H1 (cell line): ENCODE measurements around the gene HS6ST3. TPM values are rescaled to one million over a fixed set of nuclear protein-coding genes. Genes with fewer than 3 reads are reported as not detected.
A peak's percentile ranks its signal among the peaks of the same experiment; 100 is the strongest.

Experiments
- CTCF ChIA-PET: fragments of 300-600 bp; sonication (Branson Sonifier 250); formaldehyde crosslinking; loops from one replicate; lab custom pipeline; 2021; ENCODE audit not compliant: partially characterized antibody; lab: Charles Lee
- POLR2A ChIA-PET: fragments of 300-600 bp; sonication (Branson Sonifier 250); formaldehyde crosslinking; loops from one replicate; lab custom pipeline; 2021; ENCODE audit warnings: inconsistent platforms; ENCODE audit not compliant: partially characterized antibody; lab: Charles Lee
- DNase-seq, 2 experiments: peaks; one replicate each; pipeline versions ENCODE4 v3.0.0 to v3.0.0-alpha.2; 2010 to 2022; ENCODE audit warnings: low spot score in 2 of 2, low read depth in 1 of 2, mixed read lengths in 1 of 2
- FAIRE-seq: peaks from 2 replicates; lab custom pipeline; 2011; peaks lifted over from hg19 to GRCh38; lab: Jason Lieb, UNC
- H2AFZ ChIP-seq: 2 replicates; pipeline ENCODE4 v1.8.1; 2012; ENCODE audit warnings: low read length, inconsistent platforms
- H2AK5ac ChIP-seq: 2 replicates; pipeline ENCODE4 v1.6.1; 2013; ENCODE audit warnings: low read depth, low read length
- H2BK120ac ChIP-seq: replicated peaks from 2 replicates; pipeline ENCODE3; 2013; ENCODE audit warnings: low read depth, low read length, inconsistent platforms
- H2BK12ac ChIP-seq: 2 replicates; pipeline ENCODE4 v1.6.1; 2013; ENCODE audit warnings: low read depth, low read length
- H2BK15ac ChIP-seq: 2 replicates; pipeline ENCODE4 v1.6.1; 2013; ENCODE audit warnings: low read length
- H2BK20ac ChIP-seq: 2 replicates; pipeline ENCODE4 v1.6.1; 2013; ENCODE audit warnings: low read length
- H2BK5ac ChIP-seq: 2 replicates; pipeline ENCODE4 v1.6.1; 2013; ENCODE audit warnings: low read depth, low read length
- H3K14ac ChIP-seq: 2 replicates; pipeline ENCODE4 v1.6.1; 2013; ENCODE audit warnings: inconsistent platforms; ENCODE audit not compliant: insufficient read length
- H3K18ac ChIP-seq: 2 replicates; pipeline ENCODE4 v1.6.1; 2013; ENCODE audit warnings: low read length; ENCODE audit errors: extremely low read depth
- H3K23ac ChIP-seq: 2 replicates; pipeline ENCODE4 v1.6.1; 2013; ENCODE audit warnings: inconsistent platforms; ENCODE audit not compliant: insufficient read length
- H3K23me2 ChIP-seq: 2 replicates; pipeline ENCODE4 v1.6.1; 2013; ENCODE audit warnings: low read depth, low read length
- H3K27ac ChIP-seq: 2 replicates; pipeline ENCODE4 v1.6.1; 2011; ENCODE audit warnings: low read depth, low read length, inconsistent platforms
- H3K27me3 ChIP-seq, 4 experiments: replicated peaks in 1 of 4; 1 replicate in 1 of 4; 2 replicates in 3 of 4; pipeline versions ENCODE4 v1.6.1 to v1.8.1; 2011 to 2013; ENCODE audit warnings: low read length in 3 of 4, mild to moderate bottlenecking in 3 of 4, inconsistent platforms in 2 of 4, mixed read lengths in 2 of 4, moderate library complexity in 1 of 4; ENCODE audit not compliant: control insufficient read depth in 3 of 4, insufficient read depth in 3 of 4; ENCODE audit errors: extremely low read depth in 1 of 4
- H3K36me3 ChIP-seq, 4 experiments: 2 replicates each; pipeline versions ENCODE4 v1.6.1 to v1.8.1; 2011 to 2013; ENCODE audit warnings: mild to moderate bottlenecking in 4 of 4, low read length in 3 of 4, moderate library complexity in 2 of 4, control low read depth in 1 of 4, inconsistent platforms in 1 of 4; ENCODE audit not compliant: insufficient read depth in 4 of 4, control insufficient read depth in 2 of 4
- H3K4ac ChIP-seq: replicated peaks from 2 replicates; pipeline ENCODE3; 2013; ENCODE audit warnings: low read length, low read depth, mixed read lengths, inconsistent platforms; ENCODE audit not compliant: insufficient read length
- H3K4me1 ChIP-seq, 4 experiments: replicated peaks in 1 of 4; 1 replicate in 1 of 4; 2 replicates in 3 of 4; pipeline versions ENCODE4 v1.6.1 to v1.8.1; 2011 to 2013; ENCODE audit warnings: low read length in 3 of 4, inconsistent platforms in 2 of 4, mixed read lengths in 1 of 4; ENCODE audit not compliant: insufficient read depth in 4 of 4, control insufficient read depth in 3 of 4
- H3K4me2 ChIP-seq, 2 experiments: 2 replicates each; pipeline versions ENCODE4 v1.6.1 to v1.8.1; 2011 to 2013; ENCODE audit warnings: low read depth in 2 of 2, low read length in 2 of 2, control low read depth in 1 of 2, inconsistent platforms in 1 of 2, mild to moderate bottlenecking in 1 of 2; ENCODE audit not compliant: insufficient read depth in 1 of 2
- H3K4me3 ChIP-seq, 4 experiments: fragments of 200-600, 300-600 bp in 1 of 4; sonication (generic), shearing (Covaris generic), sonication (Bioruptor Twin) in 1 of 4; 2 replicates each; pipeline versions ENCODE4 v1.5.1 to v1.8.1; 2011 to 2016; ENCODE audit warnings: low read length in 4 of 4, low read depth in 3 of 4, control low read depth in 2 of 4, inconsistent platforms in 2 of 4, mild to moderate bottlenecking in 2 of 4, mixed read lengths in 1 of 4, moderate library complexity in 1 of 4; ENCODE audit not compliant: insufficient read depth in 2 of 4; ENCODE audit errors: extremely low read depth in 1 of 4
- H3K56ac ChIP-seq: replicated peaks from 2 replicates; pipeline ENCODE3; 2013; ENCODE audit warnings: low read depth, mild to moderate bottlenecking, mixed read lengths, low read length, inconsistent platforms; ENCODE audit not compliant: insufficient read length
- H3K79me1 ChIP-seq: 2 replicates; pipeline ENCODE4 v1.6.1; 2013; ENCODE audit warnings: low read depth, low read length, control low read depth
- H3K79me2 ChIP-seq, 2 experiments: 2 replicates each; pipeline versions ENCODE4 v1.6.1 to v1.8.1; 2012 to 2013; ENCODE audit warnings: low read length in 2 of 2, mild to moderate bottlenecking in 2 of 2, inconsistent platforms in 1 of 2; ENCODE audit not compliant: insufficient read depth in 2 of 2, control insufficient read depth in 1 of 2
- H3K9ac ChIP-seq, 4 experiments: replicated peaks in 1 of 4; 1 replicate in 1 of 4; 2 replicates in 3 of 4; pipeline versions ENCODE4 v1.6.1 to v1.8.1; 2011 to 2013; ENCODE audit warnings: low read depth in 3 of 4, low read length in 3 of 4, control low read depth in 2 of 4, mild to moderate bottlenecking in 2 of 4, moderate library complexity in 2 of 4, inconsistent platforms in 1 of 4; ENCODE audit errors: extremely low read depth in 1 of 4
- H3K9me3 ChIP-seq, 2 experiments: 2 replicates each; pipeline versions ENCODE4 v1.6.1 to v1.8.1; 2012 to 2013; ENCODE audit warnings: mild to moderate bottlenecking in 2 of 2, moderate library complexity in 2 of 2, control low read depth in 1 of 2, inconsistent platforms in 1 of 2, low read depth in 1 of 2, low read length in 1 of 2, mixed read lengths in 1 of 2; ENCODE audit not compliant: insufficient read depth in 2 of 2
- H4K20me1 ChIP-seq, 2 experiments: replicated peaks in 1 of 2; 2 replicates each; pipeline versions ENCODE3 to v1.8.1; 2011 to 2013; ENCODE audit warnings: inconsistent platforms in 2 of 2, low read length in 2 of 2, mild to moderate bottlenecking in 1 of 2; ENCODE audit not compliant: insufficient read depth in 2 of 2, control insufficient read depth in 1 of 2
- H4K5ac ChIP-seq: 2 replicates; pipeline ENCODE4 v1.6.1; 2013; ENCODE audit warnings: low read length, low read depth, mixed read lengths, inconsistent platforms; ENCODE audit not compliant: insufficient read length
- H4K8ac ChIP-seq: 2 replicates; pipeline ENCODE4 v1.8.0; 2013; ENCODE audit warnings: mild to moderate bottlenecking, moderate library complexity, low read length, inconsistent platforms; ENCODE audit not compliant: insufficient read depth; ENCODE audit errors: extremely low read depth
- H4K91ac ChIP-seq: replicated peaks from 2 replicates; pipeline ENCODE3; 2013; ENCODE audit warnings: low read length, mixed read lengths, inconsistent platforms; ENCODE audit not compliant: insufficient read length
- CTCF ChIP-seq, 3 experiments: IDR thresholded peaks; 1 replicate in 2 of 3; 2 replicates in 1 of 3; pipeline versions ENCODE4 v1.5.1 to v1.6.1; 2011; ENCODE audit warnings: low read length in 3 of 3, mild to moderate bottlenecking in 3 of 3, inconsistent platforms in 2 of 3, low read depth in 1 of 3, moderate library complexity in 1 of 3; ENCODE audit not compliant: insufficient read depth in 1 of 3; ENCODE audit errors: control extremely low read depth in 1 of 3
- RAD21 ChIP-seq, 2 experiments: IDR thresholded peaks in 1 of 2; conservative IDR thresholded peaks in 1 of 2; 2 replicates each; pipeline ENCODE4 v1.6.1; 2011; ENCODE audit warnings: low read depth in 2 of 2, low read length in 2 of 2, improper control_type of control experiment in 1 of 2, inconsistent platforms in 1 of 2, mild to moderate bottlenecking in 1 of 2, moderate library complexity in 1 of 2
- SIN3A ChIP-seq, 2 experiments: IDR thresholded peaks in 1 of 2; conservative IDR thresholded peaks in 1 of 2; 2 replicates each; pipeline ENCODE4 v1.6.1; 2011 to 2012; ENCODE audit warnings: low read length in 2 of 2, improper control_type of control experiment in 1 of 2, low read depth in 1 of 2, mild to moderate bottlenecking in 1 of 2
- WGBS, 2 experiments: shearing (Covaris generic) in 1 of 2; methylation state at CpG; one replicate each; pipeline versions ENCODE4 v1.1.6 to v1.1.7; 2013 to 2015; ENCODE audit warnings: low lambda C conversion rate in 2 of 2, mixed read lengths in 2 of 2, inconsistent platforms in 1 of 2, low coverage in 1 of 2, missing lambda C conversion rate in 1 of 2; ENCODE audit not compliant: insufficient replicate concordance in 2 of 2, insufficient coverage in 1 of 2, insufficient read length in 1 of 2; ENCODE audit errors: extremely low coverage in 1 of 2, missing lambda C conversion rate in 1 of 2; 5-methylcytosine and 5-hydroxymethylcytosine counted together
- polyA plus RNA-seq, 7 experiments: library from polyadenylated mRNA; depleted of rRNA in 3 of 7; stranded (reverse) in 5 of 7; unstranded in 2 of 7; fragments of >200 nt in 5 of 7; fragments of 200-250 nt in 2 of 7; gene quantifications; 1 replicate in 5 of 7; 2 replicates in 1 of 7; 4 replicates in 1 of 7; pipeline versions ENCODE4 v1.2.1 to v1.2.3, GENCODE V29; 2011 to 2013; ENCODE audit warnings: missing spikeins in 2 of 7, mixed read lengths in 2 of 7
- total RNA-seq: library from RNA; stranded (reverse); fragmentation: NEBNext Ultra II Directional; extraction: Animal tissue kit (Norgen Biotek cat#: 25700); gene quantifications from 2 replicates; pipeline ENCODE4 v1.2.1, GENCODE V29; 2021

Gene HS6ST3
- total and polyA plus RNA-seq, 2 of the 8 experiments (the other 6 are each of a cell fraction or from before 2014, with no cell fraction given) = 0.45 to 1.2 TPM

DNA sequence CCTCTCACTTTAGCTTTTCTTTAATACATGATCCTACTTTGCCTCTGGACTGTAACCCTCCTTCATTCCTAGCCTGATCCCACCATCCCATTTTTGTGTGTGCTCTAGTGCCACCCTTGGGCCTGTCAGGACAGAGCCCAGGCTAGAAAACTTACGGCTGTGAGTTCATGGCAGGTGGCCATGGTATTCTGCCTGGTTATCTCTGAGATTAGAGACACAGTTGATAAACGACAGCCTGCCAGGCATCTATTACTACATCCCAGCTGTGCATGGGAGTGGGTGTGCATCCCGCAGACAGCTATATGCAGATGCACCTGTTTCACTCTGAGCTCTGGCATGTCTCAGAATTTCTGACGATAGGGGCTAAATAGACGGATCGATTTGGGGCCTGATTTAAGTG is 110.9 kb downstream of the HS6ST3 start:
- H3K9me3 ChIP-seq = peaks cover 5 to 6% of the 10 kb centered on the region in 2 experiments
- no peak overlapping the region for H2BK12ac ChIP-seq
- DNase-seq = no peak
- no peak overlapping the region for H3K23ac ChIP-seq
- TF ChIP-seq RAD21 (IDR thresholded peaks at IDR 0.05 in 1 of 2, conservative IDR thresholded peaks at IDR 0.05 in 1 of 2; ENCODE audit: low read depth in 2 of 2, low read length in 2 of 2) = peak; percentile 26 to 41; a peak in 2 of 4 replicates
- peak in 1 of 3 experiments; percentile 8; a peak in 1 of 4 replicates for TF ChIP-seq CTCF (IDR thresholded peaks at IDR 0.05; ENCODE audit: control extremely low read depth in 1 of 3, insufficient read depth in 1 of 3, low read depth in 1 of 3, low read length in 3 of 3)
- TF ChIP-seq SIN3A (conservative IDR thresholded peaks at IDR 0.05 in 1 of 2, IDR thresholded peaks at IDR 0.05 in 1 of 2; ENCODE audit: low read depth in 1 of 2, low read length in 2 of 2) = no peak
- H4K8ac ChIP-seq = no peak overlapping the region
- no peak overlapping the region for H4K5ac ChIP-seq
- H2AK5ac ChIP-seq = no peak overlapping the region
- H4K20me1 ChIP-seq = no peaks in the 10 kb centered on the region
- 85% methylated on average over 6 of the region's 6 CpGs; no CpG with 5 or more reads in 1 of the 2 experiments for WGBS, 2 experiments
- H3K4me3 ChIP-seq = no peak overlapping the region
- no peak overlapping the region for H2BK20ac ChIP-seq
- no peak overlapping the region for H4K91ac ChIP-seq
- no peaks in the 10 kb centered on the region for H3K36me3 ChIP-seq
- no peak overlapping the region for H3K9ac ChIP-seq
- H3K56ac ChIP-seq = no peak overlapping the region
- H2BK5ac ChIP-seq = no peak overlapping the region
- H3K4me2 ChIP-seq = no peak overlapping the region
- H3K23me2 ChIP-seq = no peaks in the 10 kb centered on the region
- no peaks in the 10 kb centered on the region for H3K4me1 ChIP-seq
- H3K4ac ChIP-seq = no peak overlapping the region
- ChIA-PET POLR2A (no interaction called here), CTCF (interaction anchor here (1.3 kb wide), 1 partner anchor 60 kb away, joined by 3 read pairs; no protein-coding TSS in a partner anchor)
- H3K27ac ChIP-seq = no peak overlapping the region
- FAIRE-seq = no peak
- no peaks in the 10 kb centered on the region for H3K79me1 ChIP-seq
- H2AFZ ChIP-seq = no peak overlapping the region
- no peaks in the 10 kb centered on the region for H3K27me3 ChIP-seq
- no peak overlapping the region for H3K18ac ChIP-seq
- no peak overlapping the region for H2BK15ac ChIP-seq
- no peak overlapping the region for H3K14ac ChIP-seq
- no peak overlapping the region for H2BK120ac ChIP-seq
- no peaks in the 10 kb centered on the region for H3K79me2 ChIP-seq
